Kidney (tissue), 14 donors: Measurements from ENCODE around the gene RBM26. TPM values are rescaled to one million over a fixed set of nuclear protein-coding genes. Genes with fewer than 3 reads are reported as not detected.
A peak's percentile ranks its signal among the peaks of the same experiment; 100 is the strongest.

Source experiments
- DNase-seq, 5 donors: peaks; one replicate each; pipeline ENCODE4 v3.0.0-alpha.2; 2013 to 2020
- FAIRE-seq: peaks from 2 replicates; lab custom pipeline; 2012; peaks lifted over from hg19 to GRCh38; lab: Jason Lieb, UNC
- H3K27ac ChIP-seq, 2 donors: one replicate each; pipeline ENCODE4 v1.7.0; 2013; ENCODE audit warnings: low read depth in 2 of 2, low read length in 2 of 2, inconsistent platforms in 1 of 2
- H3K27me3 ChIP-seq: one replicate; pipeline ENCODE4 v1.7.1; 2013; ENCODE audit warnings: low read length, inconsistent platforms; ENCODE audit not compliant: control insufficient read depth, insufficient read depth
- H3K36me3 ChIP-seq, 3 donors: one replicate each; pipeline versions ENCODE4 v1.7.0 to v1.7.1; 2013; ENCODE audit warnings: low read length in 3 of 3, control low read depth in 1 of 3, inconsistent platforms in 1 of 3; ENCODE audit not compliant: insufficient read depth in 3 of 3, control insufficient read depth in 2 of 3
- H3K4me1 ChIP-seq, 3 donors: one replicate each; pipeline versions ENCODE4 v1.7.0 to v1.7.1; 2013; ENCODE audit warnings: low read length in 3 of 3, inconsistent platforms in 1 of 3, low read depth in 1 of 3; ENCODE audit not compliant: control insufficient read depth in 2 of 3, insufficient read depth in 2 of 3
- H3K4me3 ChIP-seq, 3 donors: one replicate each; pipeline versions ENCODE4 v1.7.0 to v1.8.1; 2013; ENCODE audit warnings: low read length in 3 of 3, control low read depth in 1 of 3, inconsistent platforms in 1 of 3
- H3K9ac ChIP-seq, 3 donors: one replicate each; pipeline versions ENCODE4 v1.7.0 to v1.7.1; 2013; ENCODE audit warnings: low read length in 3 of 3, control low read depth in 1 of 3, inconsistent platforms in 1 of 3
- H3K9me3 ChIP-seq, 3 donors: one replicate each; pipeline versions ENCODE4 v1.7.0 to v1.7.1; 2013; ENCODE audit warnings: low read length in 3 of 3, control low read depth in 1 of 3, inconsistent platforms in 1 of 3; ENCODE audit not compliant: control insufficient read depth in 2 of 3, insufficient read depth in 1 of 3
- CTCF ChIP-seq: IDR thresholded peaks from 3 replicates; pipeline ENCODE4 v1.5.1; 2012; ENCODE audit warnings: mild to moderate bottlenecking, moderate library complexity, borderline replicate concordance; ENCODE audit not compliant: insufficient read depth; ENCODE audit errors: extremely low read depth
- intact Hi-C: fragments of 100-400 bp; cut with DNase I; formaldehyde crosslinking; loops from one replicate; pipeline ENCODE4 v1.11.1; 2022
- polyA plus RNA-seq: library from polyadenylated mRNA; stranded (reverse); fragments of 350-450 nt; fragmentation: Illumina TruSeq; extraction: RNeasy Lipid Tissue Mini Kit (QIAGEN cat#74804); gene quantifications from one replicate; pipeline ENCODE4 v1.2.3, GENCODE V29; 2014; ENCODE audit warnings: low read depth, low replicate concordance; ENCODE audit not compliant: insufficient read depth
- total RNA-seq: library from RNA; stranded (reverse); fragmentation: NEBNext Ultra II Directional; extraction: Animal tissue kit (Norgen Biotek cat#: 25700); gene quantifications from one replicate; pipeline ENCODE4 v1.2.1, GENCODE V29; 2021
- donor health status: control.
- donor health status: control.
- donor health status: control.
- donor health status: control.
- donor health status: control.
- donor health status: DM: yes; HTN: yes; CAD: no.
- donor health status: Normal renal cell carcinoma (clear cell type).

Gene RBM26
- total and polyA plus RNA-seq, 2 donors from 2014 or later: 14.5 to 39.2 TPM

GRCh38 chr13:79417741-79418140 lies 11.7 kb upstream of the RBM26 start:
- no peaks in the 10 kb centered on the region for H3K9me3 ChIP-seq
- no peak for TF ChIP-seq CTCF
- FAIRE-seq (no peak), DNase-seq (no peak)
- H3K27me3 ChIP-seq: no peaks in the 10 kb centered on the region
- intact Hi-C loops: no loop called here
- no peak overlapping the region for H3K4me3 ChIP-seq
- no peaks in the 10 kb centered on the region for H3K36me3 ChIP-seq
- H3K4me1 ChIP-seq: no peaks in the 10 kb centered on the region
- H3K9ac ChIP-seq: no peak overlapping the region
- no peak overlapping the region for H3K27ac ChIP-seq

- Histone ChIP-seq H3K4me3 (no peak overlapping the region), H3K9ac (no peak overlapping the region), H3K27ac (no peak overlapping the region), H3K4me1 (no peaks in the 10 kb centered on the region), H3K9me3 (no peaks in the 10 kb centered on the region), H3K27me3 (no peaks in the 10 kb centered on the region), H3K36me3 (no peaks in the 10 kb centered on the region)
- FAIRE-seq: no peak
- intact Hi-C loops: no loop called here
- DNase-seq: no peak
- no peak for TF ChIP-seq CTCF
Observed at GRCh38 chr13:79413521-79413920, 7.5 kb upstream of the RBM26 start.

- no peak overlapping the region for H3K9ac ChIP-seq
- no peaks in the 10 kb centered on the region for H3K9me3 ChIP-seq
- no peaks in the 10 kb centered on the region for H3K27me3 ChIP-seq
- TF ChIP-seq CTCF: no peak
- FAIRE-seq: no peak
- intact Hi-C loops: no loop called here
- no peak overlapping the region for H3K4me3 ChIP-seq
- DNase-seq: no peak
- H3K36me3 ChIP-seq: no peaks in the 10 kb centered on the region
- no peak overlapping the region for H3K27ac ChIP-seq
- H3K4me1 ChIP-seq: peaks cover 0 to 3% (median 0%) of the 10 kb centered on the region in 3 donors
Observed at GRCh38 chr13:79409828-79410227, 3.8 kb upstream of the RBM26 start.

- Histone ChIP-seq H3K9ac (no peak overlapping the region), H3K27me3 (no peaks in the 10 kb centered on the region), H3K9me3 (no peaks in the 10 kb centered on the region), H3K36me3 (no peaks in the 10 kb centered on the region), H3K4me3 (peak overlapping the region in 2 of 3 donors; percentile 1 to 8), H3K27ac (no peak overlapping the region), H3K4me1 (peaks cover 6 to 14% (median 6%) of the 10 kb centered on the region in 3 donors)
- intact Hi-C loops: no loop called here
- no peak for TF ChIP-seq CTCF
- FAIRE-seq (no peak), DNase-seq (no peak)
Observed at GRCh38 chr13:79407349-79407979, 1.4 kb upstream of the RBM26 start.
